Activated CD8-positive, alpha-beta T cell treated with anti-CD3 and anti-CD28 coated beads for 36 hours (primary cell): ENCODE results near the gene HABP4. TPM values are rescaled to one million over a fixed set of nuclear protein-coding genes. Genes with fewer than 3 reads are reported as not detected.

Experiments
- ATAC-seq: fragments of 200-7000 bp; cut with Tn5 transposase; one replicate; pipeline ENCODE4 v1.10.0; 2021; ENCODE audit warnings: mild to moderate bottlenecking, moderate library complexity
- CTCF ChIA-PET: fragments of 350-600 bp; sonication (Branson Sonifier 250); formaldehyde crosslinking; loops from one replicate; lab custom pipeline; 2021; ENCODE audit warnings: antibody characterized with exemption; lab: Charles Lee
- POLR2A ChIA-PET: fragments of 350-600 bp; sonication (Branson Sonifier 250); formaldehyde crosslinking; loops from one replicate; lab custom pipeline; 2021; ENCODE audit warnings: antibody characterized with exemption; lab: Charles Lee
- DNase-seq: peaks from one replicate; pipeline ENCODE4 v3.0.0-alpha.2; 2020
- H3K27ac Mint-ChIP-seq: one replicate; pipeline ENCODE4 v1.8.0; 2021; ENCODE audit warnings: mild to moderate bottlenecking, mixed read lengths
- H3K27me3 Mint-ChIP-seq: one replicate; pipeline ENCODE4 v1.8.0; 2021; ENCODE audit warnings: mixed read lengths
- H3K36me3 Mint-ChIP-seq: one replicate; pipeline ENCODE4 v1.8.0; 2021; ENCODE audit warnings: low read depth, mixed read lengths
- H3K4me1 Mint-ChIP-seq: one replicate; pipeline ENCODE4 v1.8.0; 2021; ENCODE audit warnings: low read depth, mixed read lengths
- H3K4me3 Mint-ChIP-seq: one replicate; pipeline ENCODE4 v1.8.0; 2021; ENCODE audit warnings: mild to moderate bottlenecking, moderate library complexity, mixed read lengths
- H3K9me3 Mint-ChIP-seq: one replicate; pipeline ENCODE4 v1.8.0; 2021; ENCODE audit warnings: mixed read lengths
- intact Hi-C: fragments of 100-400 bp; cut with micrococcal nuclease; formaldehyde crosslinking; loops from one replicate; pipeline ENCODE4 v1.10.0; 2022
- total RNA-seq, 2 experiments: library from RNA; stranded (reverse); gene quantifications; one replicate each; pipeline ENCODE4 v1.2.3, GENCODE V29; 2021
- TF ChIP-seq, protein P1 (sequence below): fragments of 200-600 bp; IDR thresholded peaks from one replicate; pipeline ENCODE4 v1.8.0; 2022; ENCODE audit warnings: antibody characterized with exemption, mild to moderate bottlenecking

Gene HABP4
- total RNA-seq, 2 experiments from 2014 or later: 7.0 to 8.3 TPM

- ChIA-PET POLR2A (interaction anchor here (0.6 kb wide), 1 partner anchor 95 kb away, joined by 3 read pairs; no protein-coding TSS in a partner anchor), CTCF (interaction anchor here (1.0 to 1.2 kb wide), 3 partner anchors 50 to 230 kb away, joined by 3 to 5 read pairs (median 3); no protein-coding TSS in a partner anchor)
- no peak for DNase-seq
- no peaks in the 10 kb centered on the region for H3K36me3 Mint-ChIP-seq
- ATAC-seq: peak; percentile 69
- intact Hi-C loops: no loop called here
- no peaks in the 10 kb centered on the region for H3K27me3 Mint-ChIP-seq
- TF ChIP-seq, protein P1, sequence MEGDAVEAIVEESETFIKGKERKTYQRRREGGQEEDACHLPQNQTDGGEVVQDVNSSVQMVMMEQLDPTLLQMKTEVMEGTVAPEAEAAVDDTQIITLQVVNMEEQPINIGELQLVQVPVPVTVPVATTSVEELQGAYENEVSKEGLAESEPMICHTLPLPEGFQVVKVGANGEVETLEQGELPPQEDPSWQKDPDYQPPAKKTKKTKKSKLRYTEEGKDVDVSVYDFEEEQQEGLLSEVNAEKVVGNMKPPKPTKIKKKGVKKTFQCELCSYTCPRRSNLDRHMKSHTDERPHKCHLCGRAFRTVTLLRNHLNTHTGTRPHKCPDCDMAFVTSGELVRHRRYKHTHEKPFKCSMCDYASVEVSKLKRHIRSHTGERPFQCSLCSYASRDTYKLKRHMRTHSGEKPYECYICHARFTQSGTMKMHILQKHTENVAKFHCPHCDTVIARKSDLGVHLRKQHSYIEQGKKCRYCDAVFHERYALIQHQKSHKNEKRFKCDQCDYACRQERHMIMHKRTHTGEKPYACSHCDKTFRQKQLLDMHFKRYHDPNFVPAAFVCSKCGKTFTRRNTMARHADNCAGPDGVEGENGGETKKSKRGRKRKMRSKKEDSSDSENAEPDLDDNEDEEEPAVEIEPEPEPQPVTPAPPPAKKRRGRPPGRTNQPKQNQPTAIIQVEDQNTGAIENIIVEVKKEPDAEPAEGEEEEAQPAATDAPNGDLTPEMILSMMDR: no peak
- no peak overlapping the region for H3K4me3 Mint-ChIP-seq
- H3K4me1 Mint-ChIP-seq: peaks cover 3% of the 10 kb centered on the region
- H3K9me3 Mint-ChIP-seq: no peaks in the 10 kb centered on the region
- H3K27ac Mint-ChIP-seq: no peak overlapping the region
Observed at GRCh38 chr9:96436063-96436455, 13.9 kb upstream of the HABP4 start.

- Mint-ChIP-seq H3K36me3 (no peaks in the 10 kb centered on the region), H3K27me3 (no peaks in the 10 kb centered on the region), H3K9me3 (no peaks in the 10 kb centered on the region), H3K27ac (no peak overlapping the region), H3K4me1 (peaks cover 3% of the 10 kb centered on the region), H3K4me3 (no peak overlapping the region)
- ChIA-PET CTCF (interaction anchor here (1.0 to 1.2 kb wide), 2 partner anchors 111 to 230 kb away, joined by 3 to 5 read pairs; no protein-coding TSS in a partner anchor), POLR2A (interaction anchor here (0.6 kb wide), 1 partner anchor 94 kb away, joined by 3 read pairs; no protein-coding TSS in a partner anchor)
- intact Hi-C loops: no loop called here
- TF ChIP-seq, protein P1: no peak
- DNase-seq (no peak), ATAC-seq (no peak)
Observed at GRCh38 chr9:96436456-96437126, 13.4 kb upstream of the HABP4 start.

DNA sequence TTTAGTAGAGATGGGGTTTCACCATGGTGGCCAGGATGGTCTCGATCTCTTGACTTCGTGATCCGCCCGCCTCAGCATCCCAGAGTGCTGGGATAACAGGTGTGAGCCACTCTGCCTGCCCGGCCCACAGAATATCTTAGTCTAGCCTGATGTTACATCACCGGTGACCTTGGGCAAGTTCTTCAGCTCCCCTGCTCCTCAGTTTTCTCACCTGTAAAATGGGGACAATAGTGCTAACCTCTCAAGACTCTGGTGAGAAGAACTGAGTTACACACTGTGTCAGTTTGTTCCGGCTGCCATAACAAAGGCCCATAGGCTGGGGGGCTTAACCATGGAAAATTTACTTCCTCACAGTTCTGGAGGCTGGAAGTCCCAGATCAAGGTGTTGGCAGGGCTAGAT, 12.5 kb upstream of the HABP4 start:
- H3K9me3 Mint-ChIP-seq: no peaks in the 10 kb centered on the region
- intact Hi-C loops: no loop called here
- ChIA-PET CTCF (no interaction called here), POLR2A (no interaction called here)
- H3K36me3 Mint-ChIP-seq: no peaks in the 10 kb centered on the region
- peaks cover 3% of the 10 kb centered on the region for H3K4me1 Mint-ChIP-seq
- TF ChIP-seq, protein P1: no peak
- H3K27me3 Mint-ChIP-seq: no peaks in the 10 kb centered on the region
- ATAC-seq: no peak
- no peak for DNase-seq
- no peak overlapping the region for H3K27ac Mint-ChIP-seq
- H3K4me3 Mint-ChIP-seq: no peak overlapping the region

GRCh38 chr9:96440671-96441199, 9.2 kb upstream of the HABP4 start:
- ATAC-seq (no peak), DNase-seq (no peak)
- TF ChIP-seq, protein P1: no peak
- Mint-ChIP-seq H3K36me3 (no peaks in the 10 kb centered on the region), H3K27ac (no peak overlapping the region), H3K27me3 (no peaks in the 10 kb centered on the region), H3K4me3 (no peak overlapping the region), H3K4me1 (peaks cover 3% of the 10 kb centered on the region), H3K9me3 (no peaks in the 10 kb centered on the region)
- CTCF ChIA-PET: interaction anchor here (1.3 to 3.7 kb wide), 6 partner anchors 11 to 227 kb away, joined by 3 to 25 read pairs (median 10); no protein-coding TSS in a partner anchor
- POLR2A ChIA-PET: interaction anchor here (0.6 kb wide), 1 partner anchor 135 kb away, joined by 3 read pairs; no protein-coding TSS in a partner anchor
- intact Hi-C loops: loop anchor here (10.0 kb wide), 1 partner anchor 124 kb away; no protein-coding TSS in a partner anchor
